ENCODE measurements around the gene CDC42BPA. TPM values are rescaled to one million over a fixed set of nuclear protein-coding genes. Genes with fewer than 3 reads are reported as not detected.

The CDC42BPA gene
- total RNA-seq, 2 donors from 2014 or later, result 0.87 to 7.3 TPM

DNA sequence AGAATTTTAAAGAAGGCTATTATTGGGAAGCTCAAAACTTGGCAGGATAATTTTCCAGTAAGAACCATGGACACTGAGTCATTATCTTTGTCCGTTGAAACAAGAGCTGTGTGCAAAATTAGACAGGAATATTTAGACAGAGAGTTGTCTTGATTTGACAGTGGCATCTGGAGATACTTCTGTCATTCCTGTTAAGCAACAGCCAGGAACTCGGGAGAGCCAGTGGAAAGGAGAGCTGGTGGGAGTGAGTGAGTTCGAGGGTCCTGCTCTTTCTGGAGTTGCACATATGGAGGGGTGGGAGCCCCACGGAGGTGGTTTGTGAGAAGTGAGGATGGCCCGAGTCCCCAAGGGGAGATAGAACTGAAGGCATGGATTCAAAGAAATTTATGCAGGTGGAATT lies 375.1 kb downstream of the CDC42BPA start:
- ATAC-seq, result no peak
- Mint-ChIP-seq H3K27ac (peak overlapping the region; percentile 18 to 63), H3K9me3 (no peaks in the 10 kb centered on the region), H3K36me3 (peaks cover 0 to 15% of the 10 kb centered on the region in 2 donors)
- no peak for DNase-seq (ENCODE audit: low spot score in 2 of 2)

DNA sequence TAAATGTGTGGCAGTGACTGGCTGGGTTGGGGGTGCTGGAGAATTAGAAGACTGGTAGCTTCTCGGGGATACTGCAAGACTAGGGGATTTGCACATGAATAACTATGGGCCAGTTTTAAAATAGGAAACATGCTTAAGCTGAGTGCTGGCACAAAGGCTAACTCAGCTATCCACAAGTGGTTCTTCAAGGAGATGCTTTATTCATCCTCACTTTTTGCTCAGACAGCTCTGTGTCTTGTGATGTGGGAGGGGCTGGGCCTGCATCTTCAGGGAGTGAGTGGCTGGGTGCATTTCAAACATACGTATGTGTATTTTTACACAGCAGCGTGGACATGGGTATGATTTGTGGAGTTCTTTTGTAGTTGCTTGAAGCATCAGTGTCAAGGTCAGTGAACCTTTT lies 375.9 kb downstream of the CDC42BPA start:
- DNase-seq (ENCODE audit: low spot score in 2 of 2) (no peak), ATAC-seq (no peak)
- H3K9me3 Mint-ChIP-seq, result no peaks in the 10 kb centered on the region
- H3K27ac Mint-ChIP-seq, result peak overlapping the region in 1 of 2 donors; percentile 18
- H3K36me3 Mint-ChIP-seq, result peaks cover 0 to 15% of the 10 kb centered on the region in 2 donors

DNA sequence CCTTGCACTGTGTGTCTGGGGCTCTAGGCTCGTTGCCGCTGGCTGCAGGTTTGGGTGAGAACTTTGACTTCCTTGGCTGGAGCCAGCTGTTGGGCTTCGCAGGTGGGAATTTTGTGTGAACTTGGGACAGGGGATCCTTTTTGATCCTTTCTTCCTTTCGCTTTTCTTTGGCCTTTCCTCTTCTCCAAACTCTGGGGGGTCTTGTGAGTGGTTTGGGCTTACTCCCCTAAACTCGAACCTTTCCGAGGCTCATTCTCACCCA lies 377.6 kb downstream of the CDC42BPA start:
- DNase-seq (ENCODE audit: low spot score in 2 of 2) (no peak), ATAC-seq (no peak)
- Mint-ChIP-seq H3K9me3 (no peaks in the 10 kb centered on the region), H3K27ac (peak overlapping the region; percentile 55 to 99), H3K36me3 (peaks cover 0 to 15% of the 10 kb centered on the region in 2 donors)

DNA sequence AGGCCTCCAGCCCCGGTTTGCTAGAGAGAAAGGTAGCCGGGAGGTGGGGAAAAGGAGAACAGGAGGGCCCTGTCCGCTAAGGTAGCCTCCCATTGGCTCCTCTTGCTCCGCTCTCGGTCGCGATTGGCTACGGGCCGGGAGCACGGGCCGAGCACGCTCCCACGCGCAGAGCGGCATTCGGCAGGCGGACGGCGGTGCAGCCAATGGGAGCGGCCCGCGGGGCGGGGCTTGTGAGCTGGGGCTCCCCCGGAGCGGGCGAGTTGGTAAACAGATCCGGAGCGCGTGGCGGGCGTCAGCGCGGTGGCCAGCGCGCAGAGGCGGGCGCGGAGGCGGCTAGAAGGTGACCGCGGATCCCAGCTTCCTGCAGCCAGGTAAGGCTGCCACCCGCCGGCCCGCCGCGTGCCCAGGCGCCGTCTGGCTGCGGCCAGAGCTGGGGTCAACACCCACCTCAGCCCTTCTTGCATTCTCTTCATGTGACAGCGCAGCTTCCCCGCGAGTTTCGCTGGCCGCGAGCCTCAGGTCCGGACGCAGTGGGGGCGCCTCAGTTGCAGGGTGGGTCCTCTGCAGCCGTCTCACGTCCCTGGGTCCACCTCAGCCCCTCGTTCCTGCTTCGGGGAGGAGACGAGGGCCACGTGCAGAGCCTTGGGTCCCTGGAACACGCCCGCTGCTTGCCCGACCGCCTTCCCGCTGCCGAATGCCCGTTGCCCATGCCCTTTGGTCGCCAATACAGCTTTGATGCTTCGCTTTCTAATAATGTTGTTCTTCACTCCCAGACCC lies 378.1 kb downstream of the CDC42BPA start, which contains the start of gene COQ8A:
TSS of gene COQ8A (plus strand) at position 266 of the 777 bp plus-strand sequence. CDS start 21,092 bp downstream, outside the sequence.
- H3K9me3 Mint-ChIP-seq, result peaks cover 4% of the 10 kb centered on the region in 2 donors

More for the DNA sequence above, 378.1 kb downstream of the CDC42BPA start, which contains the start of gene COQ8A:
- H3K36me3 Mint-ChIP-seq, result peaks cover 5 to 19% of the 10 kb centered on the region in 2 donors
- DNase-seq (ENCODE audit: low spot score in 2 of 2), result peak; percentile 99 to 100
- peak; percentile 95 for ATAC-seq
- peak within 1 kb of the TSS; percentile 97 to 99 for H3K27ac Mint-ChIP-seq

Other genes with a start within 250 kb of the CDC42BPA start
- 10 to 100 TPM in 1 of 2 donors, 1 to 10 TPM in 1; 8.5 to 14.1 TPM for gene ZNF678, start 245.1 kb upstream of the CDC42BPA start, total RNA-seq